Activated CD4-positive, alpha-beta T cell treated with anti-CD3 and anti-CD28 coated beads for 4 hours (primary cell): ENCODE data around the gene CD6.
A peak's percentile ranks its signal among the peaks of the same experiment; 100 is the strongest.

Experiments
- DNase-seq, 2 donors: peaks; one replicate each; pipeline ENCODE4 v3.0.0-alpha.2; 2020

The CD6 gene

GRCh38 chr11:61034704-61035525, 63.4 kb downstream of the CD6 start:
- DNase-seq: no peak

GRCh38 chr11:61035526-61035835, 64.0 kb downstream of the CD6 start:
- no peak for DNase-seq

DNA sequence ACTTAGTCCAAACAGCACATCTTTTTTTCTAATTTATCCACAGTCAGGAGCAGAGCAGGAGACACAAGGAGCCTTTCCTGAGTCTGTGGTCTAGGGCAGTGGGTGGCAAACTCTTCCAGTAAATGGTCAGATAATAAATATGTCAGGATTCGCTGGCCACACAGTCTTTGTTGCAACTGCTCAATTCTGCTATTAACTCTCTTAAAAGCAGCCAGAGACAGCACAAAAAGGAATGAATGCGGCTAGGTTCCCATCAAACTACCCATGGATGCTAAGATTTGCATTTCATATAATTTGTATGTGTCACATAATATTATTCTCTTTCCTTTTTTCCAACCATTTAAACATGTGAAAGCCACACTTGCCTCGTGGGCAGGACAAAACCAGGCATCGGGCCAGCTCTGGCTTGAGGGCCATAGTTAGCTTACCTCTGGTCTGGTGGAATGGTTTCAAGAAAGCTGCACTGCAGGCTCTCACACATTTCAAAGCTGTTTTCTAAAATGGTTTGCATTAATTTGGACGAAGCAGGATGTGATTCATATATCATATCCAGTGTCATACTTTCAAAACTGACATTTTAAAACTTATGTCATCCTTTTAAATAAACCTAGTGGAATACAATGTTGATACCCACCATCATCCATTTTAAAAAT, 66.1 kb downstream of the CD6 start:
- DNase-seq: no peak

- DNase-seq: no peak
Measured at GRCh38 chr11:61039916-61040315, 68.4 kb downstream of the CD6 start.

- DNase-seq: peak; percentile 80 to 81
Measured at GRCh38 chr11:61041755-61042518, 70.5 kb downstream of the CD6 start.

DNA sequence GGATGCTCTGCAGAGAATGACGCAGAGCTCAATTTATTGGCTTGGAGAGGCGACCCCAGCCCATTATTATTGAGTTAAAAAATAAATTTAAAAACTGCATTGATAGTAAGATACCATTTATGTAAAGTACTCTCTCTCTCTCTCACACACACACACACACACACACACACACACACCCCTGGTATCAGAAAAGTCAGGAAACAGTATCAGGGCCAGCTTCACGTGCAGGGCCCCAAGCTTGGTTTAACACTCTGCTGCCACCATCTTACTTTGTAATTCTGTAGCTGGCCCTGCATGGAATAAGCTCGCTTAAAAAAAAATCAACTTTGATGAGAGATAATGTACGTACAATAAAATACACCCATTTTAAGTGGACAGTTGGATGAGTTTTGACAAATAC, 71.1 kb downstream of the CD6 start:
- no peak for DNase-seq

GRCh38 chr11:61042961-61043540, 71.6 kb downstream of the CD6 start:
- no peak for DNase-seq

DNA sequence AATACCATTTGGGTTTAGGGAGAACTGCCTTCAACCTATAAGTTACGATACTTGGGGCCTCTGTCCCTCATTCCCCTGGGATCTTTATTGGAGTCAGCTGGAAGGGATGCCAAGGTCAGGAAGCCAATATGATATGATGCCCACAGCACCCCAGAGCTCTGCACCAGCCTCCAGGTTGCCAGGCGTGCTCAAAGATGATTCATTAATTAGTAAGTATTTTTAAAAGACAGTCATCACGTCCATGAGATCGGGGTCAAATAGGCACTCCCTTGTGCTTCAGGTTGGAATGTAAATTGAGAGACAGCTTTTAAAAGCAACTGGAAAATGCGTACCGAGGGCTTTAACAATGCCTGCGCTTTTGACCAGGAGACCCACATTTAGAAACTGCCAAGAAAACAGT, 73.8 kb downstream of the CD6 start:
- no peak for DNase-seq

GRCh38 chr11:61046833-61047232, 75.4 kb downstream of the CD6 start:
- DNase-seq: no peak

DNA sequence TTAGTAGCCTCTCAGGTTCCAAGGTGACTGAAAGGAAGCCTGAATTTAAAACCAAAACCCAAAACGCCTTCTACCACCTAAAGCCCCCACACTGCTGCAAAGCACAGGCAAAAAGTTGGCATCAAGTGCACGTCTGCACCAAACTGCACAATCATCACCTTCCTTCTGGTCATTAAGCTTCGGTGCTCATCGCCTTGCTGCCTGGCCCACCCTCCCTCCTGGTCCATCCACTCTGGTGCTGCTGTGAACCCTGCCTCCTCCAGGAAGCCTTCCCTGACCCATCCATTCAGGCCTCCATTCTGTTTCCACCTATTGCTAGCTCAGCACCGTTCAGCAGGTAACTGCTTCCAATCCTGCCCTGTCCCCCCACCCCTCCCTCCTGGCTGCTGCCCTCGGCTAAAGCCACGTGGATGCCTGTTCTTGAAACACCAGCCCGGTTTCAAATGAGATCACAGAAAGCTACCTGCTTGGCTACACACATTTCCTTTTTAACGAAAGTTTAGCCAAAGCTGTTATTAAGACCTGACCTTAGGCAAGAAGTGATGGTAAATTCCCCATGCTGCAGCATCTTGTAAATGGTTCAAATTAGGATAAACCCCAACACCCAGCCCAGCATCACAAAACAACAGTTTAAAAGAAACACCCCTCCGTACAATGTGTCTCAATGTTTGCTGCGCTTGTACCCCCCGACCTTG, 77.0 kb downstream of the CD6 start:
- DNase-seq: no peak

GRCh38 chr11:61049063-61049377, 77.5 kb downstream of the CD6 start:
- DNase-seq: no peak

- no peak for DNase-seq
Measured at GRCh38 chr11:61049859-61050258, 78.4 kb downstream of the CD6 start.

DNA sequence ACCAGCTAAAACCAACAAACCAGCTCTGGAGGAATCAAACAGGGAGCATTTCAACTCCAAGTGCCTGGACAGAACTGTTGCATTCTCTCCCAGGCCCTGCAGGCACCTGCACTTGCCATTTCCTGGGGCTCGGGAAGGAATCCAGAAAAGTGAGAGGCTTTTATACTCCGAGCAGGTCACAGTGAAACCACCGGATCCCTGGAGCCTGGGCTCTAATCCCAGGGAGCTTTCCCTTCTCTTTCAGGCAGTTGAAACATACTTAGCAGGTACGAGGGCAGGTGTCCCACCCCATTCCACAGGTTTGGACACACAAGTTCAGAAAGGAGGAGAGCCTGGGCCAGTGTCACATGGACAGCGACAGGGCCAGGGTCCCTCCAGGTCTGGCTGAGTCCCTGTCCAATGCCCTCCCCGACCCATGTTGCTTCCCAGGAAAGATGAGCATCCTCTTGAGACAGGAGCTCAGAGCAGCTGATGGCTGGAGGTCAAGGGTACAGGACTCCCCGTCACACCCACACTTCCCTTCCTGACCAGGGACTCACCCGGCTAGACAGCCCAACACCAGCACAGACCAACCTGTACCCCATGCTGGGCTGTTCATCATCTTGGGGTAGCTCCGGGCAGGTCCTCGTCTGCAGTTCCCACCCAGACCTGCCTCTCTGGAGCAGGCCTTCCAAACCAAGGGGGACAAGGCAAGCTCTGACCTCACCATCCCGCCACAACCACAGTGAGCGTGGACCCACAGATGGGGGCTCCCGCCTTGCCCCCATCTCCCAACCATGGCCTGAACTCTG, 80.9 kb downstream of the CD6 start:
- no peak for DNase-seq

GRCh38 chr11:61053191-61053590, 81.7 kb downstream of the CD6 start:
- DNase-seq: no peak

DNA sequence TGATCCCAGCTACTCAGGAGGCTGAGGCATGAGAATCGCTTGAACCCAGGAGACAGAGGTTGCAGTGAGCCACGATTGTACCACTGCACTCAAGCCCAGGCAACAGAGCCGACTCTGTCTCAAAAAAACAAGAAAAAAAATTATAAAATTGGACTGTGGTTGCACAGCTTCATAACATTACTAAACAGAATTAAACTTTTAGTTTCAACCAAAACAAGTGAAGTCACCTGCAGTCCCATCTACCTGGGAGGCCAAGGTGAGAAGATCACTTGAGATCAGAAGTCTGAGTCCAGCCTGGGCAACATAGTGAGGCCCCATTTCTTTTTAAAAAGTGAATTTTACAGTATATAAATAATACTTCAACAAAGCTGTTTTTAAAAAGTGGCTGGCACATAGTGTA, 83.0 kb downstream of the CD6 start:
- no peak for DNase-seq

- DNase-seq: no peak
Measured at GRCh38 chr11:61054927-61055562, 83.6 kb downstream of the CD6 start.

DNA sequence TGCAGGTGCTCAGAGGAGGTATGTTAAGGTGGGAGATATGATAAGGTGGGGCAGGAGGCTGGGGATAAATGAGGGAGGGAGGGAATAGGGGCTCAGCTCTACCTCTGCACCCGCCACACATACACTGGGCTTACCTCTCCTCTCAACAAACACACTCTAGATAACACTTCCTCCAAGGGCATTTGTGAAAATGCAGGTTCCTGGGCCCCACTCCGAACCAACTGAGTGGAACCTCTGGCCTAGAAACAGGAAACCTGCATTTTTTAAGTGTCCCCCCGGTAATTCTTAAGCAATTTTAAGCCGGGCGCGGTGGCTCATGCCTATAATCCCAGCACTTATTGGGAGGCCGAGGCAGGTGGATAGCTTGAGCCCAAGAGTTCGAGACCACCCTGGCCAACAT, 84.3 kb downstream of the CD6 start:
- no peak for DNase-seq

DNA sequence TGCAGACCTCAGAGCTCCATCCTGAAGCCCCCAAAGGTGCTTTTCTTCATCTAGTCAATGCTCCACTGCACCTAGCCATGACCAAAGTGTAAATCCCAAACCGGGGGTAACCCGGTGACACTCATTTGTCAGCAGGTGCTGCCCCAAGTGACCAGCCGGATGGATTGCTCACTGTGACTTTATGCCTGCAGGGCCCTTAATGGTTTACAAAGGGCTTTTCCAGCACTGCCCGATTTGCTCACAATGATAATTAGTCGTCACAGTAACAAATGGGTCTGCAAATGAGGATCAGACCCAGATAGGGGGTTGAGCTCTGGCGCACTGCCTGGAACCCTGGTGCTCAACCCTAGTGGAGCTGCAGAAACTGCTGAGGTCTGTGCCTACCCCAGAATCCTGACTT, 85.1 kb downstream of the CD6 start:
- DNase-seq: no peak

- DNase-seq: no peak
Measured at GRCh38 chr11:61056981-61057380, 85.5 kb downstream of the CD6 start.

GRCh38 chr11:61057615-61058014, 86.1 kb downstream of the CD6 start:
- DNase-seq: no peak

GRCh38 chr11:61058583-61059259, 87.2 kb downstream of the CD6 start:
- DNase-seq: no peak
